ENCODE results near the gene RGCC. TPM values are rescaled to one million over a fixed set of nuclear protein-coding genes. Genes with fewer than 3 reads are reported as not detected.

RGCC gene
- total and polyA plus RNA-seq, 9 of the 15 experiments (the other 6 are each of a cell fraction or from before 2014, with no cell fraction given): 0.51 to 10.4 (median 5.8) TPM

GRCh38 chr13:41457589-41458186 lies 338 bp downstream of the RGCC start (continued):
- TF ChIP-seq RBM15 (IDR thresholded peaks at IDR 0.05; ENCODE audit: insufficient read depth, low read length) (no peak), ZNF12 (CRISPR knock-in tag; IDR thresholded peaks at IDR 0.05) (no peak), MTF1 (CRISPR knock-in tag; IDR thresholded peaks at IDR 0.05; ENCODE audit: borderline replicate concordance) (no peak), BRF1 (IDR thresholded peaks at IDR 0.05; ENCODE audit: borderline replicate concordance, extremely low read depth, insufficient read length) (no peak), TRIM24 (IDR thresholded peaks at IDR 0.05) (no peak), ZNF740 (CRISPR knock-in tag; IDR thresholded peaks at IDR 0.05) (0 out of 2 replicates have a peak, but pooled peaks have one; percentile 16), ZNF740 (tag; IDR thresholded peaks at IDR 0.05) (no peak), HDAC1 (IDR thresholded peaks at IDR 0.05) (no peak), FIP1L1 (IDR thresholded peaks at IDR 0.05; ENCODE audit: low read depth, low read length, poor library complexity, severe bottlenecking) (no peak), RBM17 (IDR thresholded peaks at IDR 0.05; ENCODE audit: borderline replicate concordance, low read depth, low read length) (no peak), ZBTB40 (IDR thresholded peaks at IDR 0.05) (no peak), ZBTB40 (CRISPR knock-in tag; IDR thresholded peaks at IDR 0.05) (no peak), ZNF347 (CRISPR knock-in tag; IDR thresholded peaks at IDR 0.05; ENCODE audit: low read depth) (no peak), ZNF41 (CRISPR knock-in tag; conservative IDR thresholded peaks at IDR 0.05) (no peak), POLR2AphosphoS2 (IDR thresholded peaks at IDR 0.05; ENCODE audit: low read length) (no peak), BRCA1 (IDR thresholded peaks at IDR 0.05) (no peak), BRCA1 (CRISPR knock-in tag; IDR thresholded peaks at IDR 0.05) (no peak), TGIF2 (CRISPR knock-in tag; IDR thresholded peaks at IDR 0.05) (no peak), SMAD2 (IDR thresholded peaks at IDR 0.05; ENCODE audit: low read depth, low read length) (no peak), L3MBTL2 (IDR thresholded peaks at IDR 0.05) (no peak), MTA1 (IDR thresholded peaks at IDR 0.05; ENCODE audit: borderline replicate concordance) (no peak)

Data from K562 (cell line).